CD14-positive monocyte (primary cell): ENCODE results near the gene ZNF740. TPM values are rescaled to one million over a fixed set of nuclear protein-coding genes. Genes with fewer than 3 reads are reported as not detected.

Source experiments
- DNase-seq, 3 donors: peaks; one replicate each; pipeline ENCODE4 v3.0.0-alpha.2; 2011 to 2022
- H2AFZ ChIP-seq: 2 replicates; pipeline ENCODE4 v1.6.0; 2012; ENCODE audit warnings: mild to moderate bottlenecking, low read depth, low read length, inconsistent platforms; ENCODE audit not compliant: insufficient read depth, poor library complexity, severe bottlenecking
- H3K27ac ChIP-seq, 2 donors: 1 replicate in 1 of 2; 2 replicates in 1 of 2; pipeline ENCODE4 v1.5.1; 2012 to 2013; ENCODE audit warnings: low read length in 2 of 2, control low read depth in 1 of 2, inconsistent platforms in 1 of 2, low read depth in 1 of 2, mild to moderate bottlenecking in 1 of 2
- H3K27me3 ChIP-seq, 2 donors: one replicate each; pipeline versions ENCODE4 v1.6.0 to v1.6.1; 2011 to 2013; ENCODE audit warnings: low read length in 2 of 2; ENCODE audit not compliant: control insufficient read depth in 2 of 2, insufficient read depth in 2 of 2
- H3K36me3 ChIP-seq, 2 donors: replicated peaks in 1 of 2; 1 replicate in 1 of 2; 2 replicates in 1 of 2; pipeline versions ENCODE4 v1.5.1 to v1.6.1; 2012 to 2013; ENCODE audit warnings: low read length in 2 of 2, control low read depth in 1 of 2, inconsistent platforms in 1 of 2, mild to moderate bottlenecking in 1 of 2; ENCODE audit not compliant: insufficient read depth in 2 of 2, control insufficient read depth in 1 of 2
- H3K4me1 ChIP-seq, 2 donors: 1 replicate in 1 of 2; 2 replicates in 1 of 2; pipeline versions ENCODE4 v1.5.1 to v1.6.1; 2012 to 2013; ENCODE audit warnings: low read length in 2 of 2, control low read depth in 1 of 2, inconsistent platforms in 1 of 2, mild to moderate bottlenecking in 1 of 2, moderate library complexity in 1 of 2; ENCODE audit not compliant: insufficient read depth in 2 of 2, control insufficient read depth in 1 of 2
- H3K4me2 ChIP-seq: replicated peaks from 2 replicates; pipeline ENCODE3; 2012; ENCODE audit warnings: low read length, moderate library complexity, mild to moderate bottlenecking; ENCODE audit not compliant: poor library complexity, severe bottlenecking; ENCODE audit errors: extremely low read depth
- H3K4me3 ChIP-seq, 3 experiments: fragments of 200-600 bp in 1 of 3; sonication (generic) in 1 of 3; replicated peaks in 1 of 3; 1 replicate in 2 of 3; 2 replicates in 1 of 3; pipeline ENCODE4 v1.5.1; 2011 to 2013; ENCODE audit warnings: low read length in 3 of 3, mild to moderate bottlenecking in 3 of 3, control low read depth in 2 of 3, low read depth in 2 of 3, inconsistent platforms in 1 of 3, moderate library complexity in 1 of 3
- H3K79me2 ChIP-seq: 2 replicates; pipeline ENCODE4 v1.6.0; 2012; ENCODE audit warnings: mild to moderate bottlenecking, control low read depth, inconsistent platforms, low read length, moderate library complexity; ENCODE audit not compliant: insufficient read depth
- H3K9ac ChIP-seq: 2 replicates; pipeline ENCODE4 v1.6.0; 2017; ENCODE audit warnings: low read length, mild to moderate bottlenecking; ENCODE audit not compliant: insufficient read depth, poor library complexity, severe bottlenecking
- H3K9me3 ChIP-seq, 2 donors: replicated peaks in 1 of 2; 1 replicate in 1 of 2; 2 replicates in 1 of 2; pipeline versions ENCODE4 v1.5.1 to v1.6.1; 2012 to 2013; ENCODE audit warnings: low read length in 2 of 2, control low read depth in 1 of 2; ENCODE audit not compliant: control insufficient read depth in 1 of 2, insufficient read depth in 1 of 2
- H4K20me1 ChIP-seq: 2 replicates; pipeline ENCODE4 v1.6.0; 2012; ENCODE audit warnings: mild to moderate bottlenecking, low read length, control low read depth, moderate library complexity; ENCODE audit not compliant: insufficient read depth
- H3K27ac Mint-ChIP-seq, 7 donors: one replicate each; pipeline ENCODE4 v1.8.0; 2020; ENCODE audit warnings: mild to moderate bottlenecking in 7 of 7, mixed read lengths in 7 of 7, moderate library complexity in 6 of 7, inconsistent platforms in 2 of 7
- H3K27me3 Mint-ChIP-seq, 3 donors: one replicate each; pipeline ENCODE4 v1.8.0; 2021 to 2022; ENCODE audit warnings: low read depth in 3 of 3, mild to moderate bottlenecking in 3 of 3, mixed read lengths in 3 of 3, moderate library complexity in 3 of 3, inconsistent platforms in 1 of 3
- H3K36me3 Mint-ChIP-seq, 2 donors: one replicate each; pipeline ENCODE4 v1.8.0; 2020; ENCODE audit warnings: mixed read lengths in 2 of 2, inconsistent platforms in 1 of 2, mild to moderate bottlenecking in 1 of 2
- H3K4me1 Mint-ChIP-seq: one replicate; pipeline ENCODE4 v1.8.0; 2020; ENCODE audit warnings: mild to moderate bottlenecking, mixed read lengths
- H3K4me3 Mint-ChIP-seq, 2 donors: one replicate each; pipeline ENCODE4 v1.8.0; 2020; ENCODE audit warnings: mild to moderate bottlenecking in 2 of 2, mixed read lengths in 2 of 2, moderate library complexity in 1 of 2
- H3K9me3 Mint-ChIP-seq, 7 donors: one replicate each; pipeline ENCODE4 v1.8.0; 2020 to 2022; ENCODE audit warnings: mixed read lengths in 7 of 7, mild to moderate bottlenecking in 6 of 7, moderate library complexity in 6 of 7, inconsistent platforms in 2 of 7
- WGBS: methylation state at CpG from one replicate; pipeline ENCODE4 v1.1.5; 2013; ENCODE audit warnings: missing lambda C conversion rate; ENCODE audit not compliant: insufficient coverage; 5-methylcytosine and 5-hydroxymethylcytosine counted together
- intact Hi-C, 2 donors: fragments of 100-400 bp; cut with micrococcal nuclease; formaldehyde crosslinking; loops; one replicate each; pipeline versions ENCODE4 v1.15.0 to v1.15.1; 2023
- polyA plus RNA-seq, 3 donors: library from polyadenylated mRNA; depleted of rRNA in 1 of 3; unstranded in 2 of 3; stranded (reverse) in 1 of 3; fragments of 300-500 nt in 2 of 3; fragments of >200 nt in 1 of 3; fragmentation: Illumina TruSeq in 2 of 3; gene quantifications; 1 replicate in 2 of 3; 2 replicates in 1 of 3; pipeline ENCODE4 v1.2.3, GENCODE V29; 2012 to 2021
- TF ChIP-seq, protein P1 (sequence below): fragments of 200-600 bp; IDR thresholded peaks from one replicate; pipeline ENCODE4 v1.8.0; 2022; ENCODE audit warnings: antibody characterized with exemption, mild to moderate bottlenecking

The ZNF740 gene
- polyA plus RNA-seq, 3 donors, result 0.74 to 15.4 (median 1.3) TPM

DNA sequence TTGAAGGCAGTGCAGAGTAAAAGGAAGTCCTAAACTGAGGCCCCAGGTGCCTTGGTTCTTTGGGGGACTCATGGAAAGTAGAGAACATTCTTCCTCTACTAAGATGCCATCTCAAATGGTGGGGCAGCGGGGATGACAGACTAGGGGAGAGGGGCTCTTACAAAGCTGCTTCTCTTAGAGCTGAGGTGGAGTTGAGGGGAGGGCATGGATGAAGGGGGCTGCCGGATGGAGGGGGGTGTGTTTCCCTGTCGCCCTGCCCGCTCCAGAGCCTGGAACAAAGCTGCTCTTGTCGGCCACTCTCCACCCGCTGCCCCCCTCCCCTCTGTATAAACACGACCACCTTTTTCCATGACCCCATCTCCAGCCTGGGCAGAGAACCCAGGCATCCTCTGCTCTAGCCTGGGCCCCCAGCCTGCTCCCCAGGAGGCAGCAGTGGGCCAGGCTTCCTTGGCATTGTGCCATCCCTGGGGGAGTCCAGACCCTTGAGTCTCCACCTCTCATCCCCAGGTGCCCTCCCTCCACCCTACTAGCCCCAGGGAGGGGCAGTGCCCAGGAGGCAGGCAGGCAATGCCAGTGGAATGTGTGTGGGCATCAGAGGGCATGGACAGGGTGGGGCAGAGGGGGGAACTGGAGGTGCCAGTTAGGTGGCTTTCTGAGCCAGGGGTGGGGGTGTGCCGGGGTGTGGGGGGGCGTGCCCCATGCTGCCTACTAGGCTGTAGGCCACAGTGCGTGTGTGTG, 49.8 kb downstream of the ZNF740 start:
- WGBS, result 88% methylated on average over 1 of the region's 10 CpGs
- Histone ChIP-seq H3K4me2 (no peak overlapping the region), H4K20me1 (no peaks in the 10 kb centered on the region), H3K79me2 (no peaks in the 10 kb centered on the region), H3K4me3 (no peak overlapping the region), H3K36me3 (no peaks in the 10 kb centered on the region), H3K27me3 (peaks cover 10 to 39% of the 10 kb centered on the region in 2 donors), H3K27ac (no peak overlapping the region), H3K9ac (no peak overlapping the region), H2AFZ (no peak overlapping the region), H3K9me3 (no peaks in the 10 kb centered on the region), H3K4me1 (peaks cover 18 to 21% of the 10 kb centered on the region in 2 donors)
- Mint-ChIP-seq H3K4me1 (peaks cover 25% of the 10 kb centered on the region), H3K36me3 (peaks cover 3 to 10% of the 10 kb centered on the region in 2 donors), H3K9me3 (peaks cover 0 to 4% (median 0%) of the 10 kb centered on the region in 7 donors), H3K4me3 (no peak overlapping the region), H3K27ac (peak overlapping the region in 1 of 7 donors; percentile 57), H3K27me3 (peaks cover 55 to 63% (median 55%) of the 10 kb centered on the region in 3 donors)
- intact Hi-C loops, result no loop called here
- no peak for DNase-seq
- TF ChIP-seq, protein P1, sequence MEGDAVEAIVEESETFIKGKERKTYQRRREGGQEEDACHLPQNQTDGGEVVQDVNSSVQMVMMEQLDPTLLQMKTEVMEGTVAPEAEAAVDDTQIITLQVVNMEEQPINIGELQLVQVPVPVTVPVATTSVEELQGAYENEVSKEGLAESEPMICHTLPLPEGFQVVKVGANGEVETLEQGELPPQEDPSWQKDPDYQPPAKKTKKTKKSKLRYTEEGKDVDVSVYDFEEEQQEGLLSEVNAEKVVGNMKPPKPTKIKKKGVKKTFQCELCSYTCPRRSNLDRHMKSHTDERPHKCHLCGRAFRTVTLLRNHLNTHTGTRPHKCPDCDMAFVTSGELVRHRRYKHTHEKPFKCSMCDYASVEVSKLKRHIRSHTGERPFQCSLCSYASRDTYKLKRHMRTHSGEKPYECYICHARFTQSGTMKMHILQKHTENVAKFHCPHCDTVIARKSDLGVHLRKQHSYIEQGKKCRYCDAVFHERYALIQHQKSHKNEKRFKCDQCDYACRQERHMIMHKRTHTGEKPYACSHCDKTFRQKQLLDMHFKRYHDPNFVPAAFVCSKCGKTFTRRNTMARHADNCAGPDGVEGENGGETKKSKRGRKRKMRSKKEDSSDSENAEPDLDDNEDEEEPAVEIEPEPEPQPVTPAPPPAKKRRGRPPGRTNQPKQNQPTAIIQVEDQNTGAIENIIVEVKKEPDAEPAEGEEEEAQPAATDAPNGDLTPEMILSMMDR, result no peak

DNA sequence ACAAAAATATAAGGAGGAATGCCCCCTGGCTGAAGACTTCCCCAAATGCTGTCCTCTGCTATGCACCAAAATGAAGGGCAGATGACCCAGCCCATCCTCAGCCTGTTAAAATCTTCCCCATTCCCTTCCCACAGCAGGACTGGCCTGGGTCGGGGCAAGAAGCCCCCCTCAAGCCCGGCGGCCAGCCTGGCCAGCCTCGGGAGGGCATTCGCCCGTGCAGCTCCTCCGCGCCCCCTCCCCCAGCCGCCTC, 51.1 kb downstream of the ZNF740 start:
- Histone ChIP-seq H3K9ac (peak overlapping the region; percentile 32), H3K9me3 (no peaks in the 10 kb centered on the region), H2AFZ (peak overlapping the region; percentile 74), H3K4me2 (peak overlapping the region; percentile 77), H4K20me1 (no peaks in the 10 kb centered on the region), H3K27ac (no peak overlapping the region), H3K27me3 (peaks cover 10 to 49% of the 10 kb centered on the region in 2 donors), H3K36me3 (no peaks in the 10 kb centered on the region), H3K4me1 (peaks cover 18 to 21% of the 10 kb centered on the region in 2 donors), H3K4me3 (peak overlapping the region; percentile 21 to 70 (median 27)), H3K79me2 (no peaks in the 10 kb centered on the region)
- peak overlapping the region; percentile 60 to 70 for H3K4me3 Mint-ChIP-seq
- peaks cover 3 to 10% of the 10 kb centered on the region in 2 donors for H3K36me3 Mint-ChIP-seq
- H3K9me3 Mint-ChIP-seq, result peaks cover 0 to 4% (median 0%) of the 10 kb centered on the region in 7 donors
- H3K27me3 Mint-ChIP-seq, result peaks cover 60 to 67% (median 65%) of the 10 kb centered on the region in 3 donors
- no peak overlapping the region for H3K27ac Mint-ChIP-seq
- no peak for DNase-seq
- TF ChIP-seq, protein P1, result no peak
- intact Hi-C loops, result no loop called here
- peaks cover 25% of the 10 kb centered on the region for H3K4me1 Mint-ChIP-seq
- 7% methylated on average over 8 of the region's 9 CpGs for WGBS
